GM12878 (cell line): ENCODE measurements around the gene BMP7. TPM values are rescaled to one million over a fixed set of nuclear protein-coding genes. Genes with fewer than 3 reads are reported as not detected.

Source experiments
- ATAC-seq: fragments of 200-7000 bp; cut with Tn5 transposase; 3 replicates; pipeline ENCODE4 v1.9.1; 2020; ENCODE audit warnings: mild to moderate bottlenecking, moderate library complexity
- BruUV-seq: library from RNA; stranded (reverse); fragments of 400-500 nt; replicated peaks from 2 replicates; lab custom pipeline; 2021; lab: Mats Ljungman, UMichigan
- CTCF ChIA-PET: fragments of 300-600 bp; sonication (Branson Sonifier 250); formaldehyde crosslinking; extraction: SDS; loops from one replicate; lab custom pipeline; 2021; ENCODE audit warnings: inconsistent platforms; lab: Yijun Ruan, JAX
- POLR2A ChIA-PET: fragments of 350-600 bp; formaldehyde crosslinking; extraction: SDS; loops from one replicate; lab custom pipeline; 2021; ENCODE audit warnings: inconsistent platforms; lab: Charles Lee
- RAD21 ChIA-PET: fragments of 300-600 bp; sonication (Branson Sonifier 250); formaldehyde crosslinking; loops from one replicate; lab custom pipeline; 2023; ENCODE audit warnings: antibody characterized with exemption; ENCODE audit not compliant: unreplicated experiment; lab: Charles Lee
- SMC1A ChIA-PET: fragments of 300-600 bp; sonication (Branson Sonifier 250); formaldehyde crosslinking; loops from one replicate; lab custom pipeline; 2023; ENCODE audit not compliant: unreplicated experiment, uncharacterized antibody; lab: Charles Lee
- DNase-seq: peaks from one replicate; pipeline ENCODE4 v3.0.0-alpha.2; 2011; ENCODE audit warnings: low read depth, low spot score
- FAIRE-seq: peaks from 3 replicates; lab custom pipeline; 2011; peaks lifted over from hg19 to GRCh38; lab: Jason Lieb, UNC
- H2AFZ ChIP-seq: 2 replicates; pipeline ENCODE4 v1.6.0; 2011; ENCODE audit warnings: low read depth, low read length, control low read depth; ENCODE audit not compliant: control insufficient read depth
- H3K27ac ChIP-seq: 2 replicates; pipeline ENCODE4 v1.5.1; 2011; ENCODE audit warnings: control low read depth; ENCODE audit not compliant: control insufficient read depth, insufficient read depth
- H3K27me3 ChIP-seq, 2 experiments: replicated peaks in 1 of 2; 2 replicates each; pipeline versions ENCODE4 v1.6.0 to v1.6.1; 2011; ENCODE audit warnings: low read length in 1 of 2; ENCODE audit not compliant: control insufficient read depth in 2 of 2, insufficient read depth in 2 of 2
- H3K36me3 ChIP-seq, 2 experiments: 2 replicates each; pipeline ENCODE4 v1.5.1; 2011; ENCODE audit warnings: low read length in 1 of 2; ENCODE audit not compliant: control insufficient read depth in 2 of 2, insufficient read depth in 2 of 2
- H3K4me1 ChIP-seq: 2 replicates; pipeline ENCODE4 v1.6.1; 2011; ENCODE audit warnings: mild to moderate bottlenecking, low read length, moderate library complexity, mixed read lengths; ENCODE audit not compliant: control insufficient read depth, insufficient read depth
- H3K4me2 ChIP-seq: 2 replicates; pipeline ENCODE4 v1.6.0; 2011; ENCODE audit warnings: control low read depth; ENCODE audit not compliant: control insufficient read depth, insufficient read depth
- H3K4me3 ChIP-seq: fragments of 200-600 bp; sonication (generic); 2 replicates; pipeline ENCODE4 v1.5.1; 2016
- H3K79me2 ChIP-seq: 2 replicates; pipeline ENCODE4 v1.6.0; 2011; ENCODE audit warnings: low read length; ENCODE audit not compliant: control insufficient read depth, insufficient read depth
- H3K9ac ChIP-seq: 2 replicates; pipeline ENCODE4 v1.8.0; 2011; ENCODE audit warnings: low read length, control low read depth, mixed read lengths; ENCODE audit not compliant: control insufficient read depth, insufficient read depth
- H3K9me3 ChIP-seq: replicated peaks from 3 replicates; pipeline ENCODE4 v1.5.1; 2011; ENCODE audit warnings: mild to moderate bottlenecking, low read length; ENCODE audit not compliant: control insufficient read depth, insufficient read depth
- H4K20me1 ChIP-seq: 2 replicates; pipeline ENCODE4 v1.6.0; 2011; ENCODE audit not compliant: control insufficient read depth, insufficient read depth
- CTCF ChIP-seq, 3 experiments: IDR thresholded peaks in 2 of 3; conservative IDR thresholded peaks in 1 of 3; 2 replicates each; pipeline ENCODE4 v1.5.1; 2011; ENCODE audit warnings: low read depth in 3 of 3, low read length in 3 of 3, mild to moderate bottlenecking in 3 of 3, control low read depth in 2 of 3, moderate library complexity in 2 of 3, inconsistent platforms in 1 of 3, mixed read lengths in 1 of 3; ENCODE audit not compliant: control insufficient read depth in 2 of 3, insufficient read depth in 1 of 3; ENCODE audit errors: extremely low read depth in 1 of 3
- E4F1 ChIP-seq: fragments of 450-650 bp; IDR thresholded peaks from 2 replicates; pipeline ENCODE4 v1.6.1; 2018; ENCODE audit warnings: borderline replicate concordance, mild to moderate bottlenecking; ENCODE audit not compliant: partially characterized antibody
- MYC ChIP-seq: IDR thresholded peaks from 2 replicates; pipeline ENCODE4 v1.6.1; 2011; ENCODE audit warnings: mild to moderate bottlenecking, low read length, moderate library complexity, inconsistent platforms; ENCODE audit not compliant: insufficient read depth, insufficient replicate concordance, insufficient read length, severe bottlenecking
- NFXL1 ChIP-seq: fragments of 450-650 bp; IDR thresholded peaks from 2 replicates; pipeline ENCODE4 v1.6.1; 2017; ENCODE audit warnings: antibody characterized with exemption, mild to moderate bottlenecking, borderline replicate concordance
- STAT1 ChIP-seq: fragments of 450-650 bp; conservative IDR thresholded peaks from 2 replicates; pipeline ENCODE4 v1.6.1; 2014; ENCODE audit warnings: antibody characterized with exemption, mild to moderate bottlenecking
- TCF3 ChIP-seq: IDR thresholded peaks from 2 replicates; pipeline ENCODE4 v1.6.1; 2012; ENCODE audit warnings: low read depth, mild to moderate bottlenecking, low read length, borderline replicate concordance; ENCODE audit not compliant: insufficient read depth
- WRNIP1 ChIP-seq: IDR thresholded peaks from 2 replicates; pipeline ENCODE4 v1.6.1; 2011; ENCODE audit warnings: low read depth, low read length, improper control_type of control experiment, borderline replicate concordance
- ZNF24 ChIP-seq: fragments of 450-650 bp; IDR thresholded peaks from 2 replicates; pipeline ENCODE4 v1.6.1; 2017; ENCODE audit warnings: antibody characterized with exemption, mild to moderate bottlenecking
- WGBS: methylation state at CpG from one replicate; pipeline ENCODE4 v1.1.6; 2016; ENCODE audit warnings: low lambda C conversion rate; ENCODE audit not compliant: insufficient replicate concordance, insufficient coverage; ENCODE audit errors: missing lambda C conversion rate; 5-methylcytosine and 5-hydroxymethylcytosine counted together
- in situ Hi-C: fragments of 300-500 bp; cut with MboI; formaldehyde crosslinking; loops from 9 replicates; pipeline ENCODE4 v1.14.3; 2018; ENCODE audit warnings: mixed read lengths
- intact Hi-C: fragments of 100-400 bp; cut with micrococcal nuclease; formaldehyde crosslinking; loops from one replicate; pipeline ENCODE4 v1.14.2; 2022; ENCODE audit not compliant: unreplicated experiment
- polyA plus RNA-seq, 11 experiments: library from polyadenylated mRNA; depleted of rRNA in 4 of 11; unstranded in 6 of 11; stranded (reverse) in 5 of 11; fragments of >200 nt; fragmentation: Nextera tagmentation in 4 of 11; fragmentation: Illumina TruSeq in 1 of 11; extraction: Ambion mirVana in 4 of 11; extraction: Trizol in 1 of 11; gene quantifications; 1 replicate in 1 of 11; 2 replicates in 10 of 11; pipeline versions ENCODE4 v1.2.1 to v1.2.3, GENCODE V29; 2011 to 2016; ENCODE audit warnings: inconsistent platforms in 2 of 11, missing spikeins in 2 of 11, low read depth in 1 of 11
- total RNA-seq, 4 experiments: library from RNA; depleted of rRNA in 3 of 4; stranded (reverse); fragments of >200 nt in 3 of 4; fragmentation: Illumina TruSeq in 1 of 4; extraction: Trizol in 1 of 4; gene quantifications; 2 replicates each; pipeline versions ENCODE4 v1.2.1 to v1.2.3, GENCODE V29; 2013 to 2021

BMP7 gene
- total and polyA plus RNA-seq, 10 of the 15 experiments (the other 5 are each of a cell fraction or from before 2014, with no cell fraction given): 0.18 to 0.51 (median 0.28) TPM; not detected in 7

DNA sequence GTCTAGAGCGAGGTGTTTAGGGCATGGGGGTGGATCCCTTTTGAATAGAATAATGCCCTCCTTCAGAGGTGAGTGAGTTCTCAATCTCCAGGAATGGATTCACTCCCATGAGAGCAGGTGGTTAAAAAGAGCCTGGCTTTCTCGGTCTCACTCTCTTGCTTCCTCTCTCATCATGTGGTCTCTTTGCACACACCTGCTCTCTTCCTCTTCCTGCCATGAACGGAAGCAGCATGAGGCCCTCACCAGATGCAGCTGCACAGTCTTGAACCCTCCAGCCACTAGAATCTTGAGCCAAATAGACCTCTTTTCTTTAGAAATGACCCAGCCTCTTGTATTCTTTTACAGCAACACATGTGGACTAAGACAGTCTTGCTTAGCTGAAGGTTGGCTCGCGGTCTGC lies 119.3 kb downstream of the BMP7 start (continued):
- no peak for TF ChIP-seq MYC
- TF ChIP-seq, all 136 proteins: peak for 0

DNA sequence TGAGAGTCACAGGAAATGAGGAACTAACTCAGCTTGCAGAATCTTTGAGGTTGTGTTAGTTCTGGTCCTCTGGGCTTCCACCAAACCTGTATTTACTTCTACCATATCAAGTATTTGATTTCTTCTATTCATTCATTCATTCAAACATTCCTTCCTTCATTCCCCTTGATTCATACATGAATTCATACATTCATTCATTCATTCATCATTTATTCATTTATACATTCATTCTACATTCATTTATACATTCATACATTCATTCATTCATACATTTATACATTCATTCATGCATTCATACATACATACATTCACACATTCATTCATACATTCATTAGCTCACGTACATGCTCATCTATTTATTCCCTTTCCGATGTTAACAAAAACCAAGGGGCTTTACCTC lies 120.3 kb downstream of the BMP7 start:
- no peaks in the 10 kb centered on the region for H3K36me3 ChIP-seq
- SMC1A ChIA-PET: no interaction called here
- RAD21 ChIA-PET: no interaction called here
- CTCF ChIA-PET: no interaction called here
- POLR2A ChIA-PET: no interaction called here
- no peak overlapping the region for H3K9ac ChIP-seq
- no peak overlapping the region for H3K4me2 ChIP-seq
- intact Hi-C loops (no loop called here), in situ Hi-C loops (no loop called here)
- no peak for DNase-seq
- TF ChIP-seq ZNF24 (peak; percentile 58; the same call in 1 of the 2 replicates), WRNIP1 (no peak), STAT1 (no peak), TCF3 (no peak), CTCF (IDR thresholded peaks at IDR 0.05 in 2 of 3, conservative IDR thresholded peaks at IDR 0.05 in 1 of 3; ENCODE audit: control insufficient read depth in 2 of 3, extremely low read depth in 1 of 3, insufficient read depth in 1 of 3, low read depth in 3 of 3, low read length in 3 of 3) (no peak), NFXL1 (0 out of 2 replicates have a peak, but pooled peaks have one; percentile 11), E4F1 (no peak)
- no peaks in the 10 kb centered on the region for H4K20me1 ChIP-seq
- no peak overlapping the region for H3K27ac ChIP-seq
- no peak overlapping the region for H2AFZ ChIP-seq
- ATAC-seq: no peak
- no peaks in the 10 kb centered on the region for H3K79me2 ChIP-seq
- no peaks in the 10 kb centered on the region for H3K9me3 ChIP-seq
- no TSS peak for BruUV-seq
- 63% methylated on average over 2 of the region's 2 CpGs for WGBS
- no peaks in the 10 kb centered on the region for H3K4me1 ChIP-seq
- no peak for FAIRE-seq
- no peak overlapping the region for H3K4me3 ChIP-seq
- peaks cover 0 to 2% of the 10 kb centered on the region in 2 experiments; a peak in 3 of 4 replicates for H3K27me3 ChIP-seq
